K562 (cell line): ENCODE data around the gene NFIB.

Experiments
- EZH2 ChIP-seq: IDR thresholded peaks from 2 replicates; pipeline ENCODE4 v1.6.1; 2012; ENCODE audit warnings: low read depth, mild to moderate bottlenecking, inconsistent platforms, low read length, borderline replicate concordance
- FOXJ3 ChIP-seq: sonication (generic); formaldehyde crosslinking; IDR thresholded peaks from 2 replicates; pipeline ENCODE4 v1.4.0; 2020; ENCODE audit warnings: mild to moderate bottlenecking, missing genetic modification reagents
- SIN3A ChIP-seq, 2 experiments: fragments of 150-350 bp in 1 of 2; IDR thresholded peaks; 2 replicates each; pipeline ENCODE4 v1.6.1; 2011 to 2016; ENCODE audit warnings: borderline replicate concordance in 2 of 2, low read depth in 2 of 2, low read length in 2 of 2, mild to moderate bottlenecking in 2 of 2, moderate library complexity in 2 of 2; ENCODE audit not compliant: control insufficient read depth in 1 of 2
- TF ChIP-seq, protein P1 (sequence below): fragments of 250-450 bp; sonication (Bioruptor Pico); IDR thresholded peaks from 2 replicates; pipeline ENCODE4 v1.9.0; 2021; ENCODE audit warnings: mild to moderate bottlenecking, inconsistent platforms

DNA sequence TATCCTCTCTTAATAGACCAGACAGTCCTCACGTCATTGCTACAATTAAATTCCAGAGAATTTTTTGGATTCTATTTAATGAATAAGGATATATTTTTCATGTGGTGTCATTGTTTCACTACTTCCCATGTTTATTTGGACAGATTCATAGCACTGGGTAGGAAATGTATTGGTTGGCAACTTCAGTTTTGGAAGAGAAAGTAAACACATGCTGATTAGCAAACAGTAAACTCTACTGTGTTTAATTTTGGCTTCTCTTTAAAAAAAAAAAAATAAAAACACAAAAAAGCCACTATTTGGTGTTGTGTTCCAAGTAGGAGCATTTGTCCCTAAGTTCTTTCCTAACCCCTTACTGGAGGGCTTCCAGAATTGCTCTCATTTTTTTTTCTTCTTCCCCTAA is 77.3 kb downstream of the NFIB start:
- TF ChIP-seq FOXJ3 (CRISPR knock-in tag) (no peak), SIN3A (IDR thresholded peaks at IDR 0.05; ENCODE audit: borderline replicate concordance in 2 of 2, control insufficient read depth in 1 of 2, low read depth in 2 of 2, low read length in 2 of 2) (no peak), EZH2 (no peak)
- TF ChIP-seq, protein P1, sequence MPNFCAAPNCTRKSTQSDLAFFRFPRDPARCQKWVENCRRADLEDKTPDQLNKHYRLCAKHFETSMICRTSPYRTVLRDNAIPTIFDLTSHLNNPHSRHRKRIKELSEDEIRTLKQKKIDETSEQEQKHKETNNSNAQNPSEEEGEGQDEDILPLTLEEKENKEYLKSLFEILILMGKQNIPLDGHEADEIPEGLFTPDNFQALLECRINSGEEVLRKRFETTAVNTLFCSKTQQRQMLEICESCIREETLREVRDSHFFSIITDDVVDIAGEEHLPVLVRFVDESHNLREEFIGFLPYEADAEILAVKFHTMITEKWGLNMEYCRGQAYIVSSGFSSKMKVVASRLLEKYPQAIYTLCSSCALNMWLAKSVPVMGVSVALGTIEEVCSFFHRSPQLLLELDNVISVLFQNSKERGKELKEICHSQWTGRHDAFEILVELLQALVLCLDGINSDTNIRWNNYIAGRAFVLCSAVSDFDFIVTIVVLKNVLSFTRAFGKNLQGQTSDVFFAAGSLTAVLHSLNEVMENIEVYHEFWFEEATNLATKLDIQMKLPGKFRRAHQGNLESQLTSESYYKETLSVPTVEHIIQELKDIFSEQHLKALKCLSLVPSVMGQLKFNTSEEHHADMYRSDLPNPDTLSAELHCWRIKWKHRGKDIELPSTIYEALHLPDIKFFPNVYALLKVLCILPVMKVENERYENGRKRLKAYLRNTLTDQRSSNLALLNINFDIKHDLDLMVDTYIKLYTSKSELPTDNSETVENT (CRISPR knock-in tag): no peak
